Karpas-422 (cell line): Measurements from ENCODE around the gene TRPM6. TPM values are rescaled to one million over a fixed set of nuclear protein-coding genes. Genes with fewer than 3 reads are reported as not detected.
"Not testable (repeated sequence)": the region's sequence is repeated elsewhere in the genome, so short reads cannot be mapped to it uniquely, and the experiment has no call there.

Experiments used
- DNase-seq: peaks from one replicate; pipeline ENCODE4 v3.0.0-alpha.2; 2015
- H2AFZ ChIP-seq: fragments of 200-600 bp; sonication (generic); 2 replicates; pipeline ENCODE4 v1.6.1; 2014; ENCODE audit warnings: antibody characterized with exemption, low read length, mixed read lengths
- H3K27ac ChIP-seq: fragments of 200-600 bp; sonication (generic); 2 replicates; pipeline ENCODE4 v1.5.1; 2014; ENCODE audit warnings: mild to moderate bottlenecking, low read length, moderate library complexity
- H3K27me3 ChIP-seq: fragments of 200-600 bp; sonication (generic); 2 replicates; pipeline ENCODE4 v1.6.1; 2014; ENCODE audit warnings: low read length, mixed read lengths
- H3K36me3 ChIP-seq: fragments of 200-600 bp; sonication (generic); 2 replicates; pipeline ENCODE4 v1.6.1; 2014; ENCODE audit warnings: low read length, mixed read lengths; ENCODE audit not compliant: insufficient read depth
- H3K4me1 ChIP-seq: fragments of 200-600 bp; sonication (generic); 2 replicates; pipeline ENCODE4 v1.6.1; 2014; ENCODE audit warnings: mild to moderate bottlenecking, low read length, mixed read lengths
- H3K4me2 ChIP-seq: fragments of 200-600 bp; sonication (generic); 2 replicates; pipeline ENCODE4 v1.6.1; 2014; ENCODE audit warnings: low read length, low read depth, mild to moderate bottlenecking; ENCODE audit not compliant: poor library complexity, severe bottlenecking
- H3K4me3 ChIP-seq: fragments of 200-600 bp; sonication (generic); 2 replicates; pipeline ENCODE4 v1.5.1; 2014; ENCODE audit warnings: mild to moderate bottlenecking, antibody characterized with exemption, low read length, mixed read lengths
- H3K79me2 ChIP-seq: fragments of 200-600 bp; sonication (generic); 2 replicates; pipeline ENCODE4 v1.6.1; 2014; ENCODE audit warnings: mild to moderate bottlenecking, low read length, mixed read lengths
- H3K9ac ChIP-seq: fragments of 200-600 bp; sonication (generic); 2 replicates; pipeline ENCODE4 v1.6.0; 2014; ENCODE audit warnings: low read length
- H3K9me2 ChIP-seq: fragments of 200-600 bp; sonication (generic), shearing (Covaris generic); replicated peaks from 2 replicates; pipeline ENCODE4 v1.6.0; 2014; ENCODE audit warnings: mild to moderate bottlenecking, low read length, moderate library complexity; ENCODE audit not compliant: insufficient read depth
- H3K9me3 ChIP-seq: fragments of 300-700, 200-600 bp; sonication (generic); 2 replicates; pipeline ENCODE4 v1.6.1; 2014; ENCODE audit warnings: low read length, mixed read lengths
- H4K20me1 ChIP-seq: fragments of 200-600 bp; sonication (generic); 2 replicates; pipeline ENCODE4 v1.6.1; 2014; ENCODE audit warnings: mild to moderate bottlenecking, antibody characterized with exemption, low read length, low read depth; ENCODE audit not compliant: insufficient read depth
- total RNA-seq: library from RNA; depleted of rRNA; stranded (reverse); fragments of >200 nt; shearing (Covaris generic); gene quantifications from 2 replicates; pipeline ENCODE4 v1.2.3, GENCODE V29; 2014; ENCODE audit warnings: low replicate concordance

TRPM6 gene
- total RNA-seq, 1 experiment from 2014 or later: not detected

DNA sequence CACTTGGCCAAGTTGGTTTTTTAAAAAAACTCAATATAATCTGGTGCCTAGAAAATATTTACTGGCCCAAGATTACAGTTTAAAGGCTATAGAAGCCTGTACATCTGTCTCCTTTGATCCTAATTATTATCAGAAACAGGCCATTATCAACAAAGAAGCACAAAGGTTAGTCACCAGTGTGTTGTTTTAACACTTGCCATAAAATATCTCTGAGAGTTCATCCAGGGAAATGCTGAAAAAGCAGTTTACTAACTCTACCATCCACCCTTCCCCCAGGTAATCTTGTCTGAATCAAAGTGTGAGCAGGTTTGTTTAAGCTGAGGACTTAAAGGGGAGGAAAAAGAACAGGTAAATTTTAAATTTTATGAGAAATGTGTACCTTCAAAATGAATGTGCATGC is 13.3 kb upstream of the TRPM6 start:
- no peak for DNase-seq
- no peak overlapping the region for H3K27ac ChIP-seq

DNA sequence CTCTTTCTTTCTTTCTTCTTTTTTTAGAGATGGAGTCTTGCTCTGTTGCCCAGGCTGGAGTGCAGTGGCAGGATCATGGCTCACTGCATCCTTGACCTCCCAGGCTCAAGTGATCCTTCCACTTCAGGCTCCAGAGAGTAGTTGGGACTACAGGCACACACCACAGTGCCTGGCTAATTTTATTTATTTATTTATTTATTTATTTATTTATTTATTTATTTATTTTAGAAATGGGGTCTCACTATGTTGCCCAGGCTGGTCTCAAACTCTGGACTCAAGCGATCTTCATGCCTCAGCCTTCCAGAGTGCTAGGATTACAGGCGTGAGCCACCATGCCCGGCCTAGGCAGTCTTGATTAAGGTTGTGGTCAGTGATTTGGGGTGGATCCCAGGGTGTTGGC is 728 bp upstream of the TRPM6 start:
- H3K9ac ChIP-seq, DNase-seq, H3K4me1 ChIP-seq, H3K9me2 ChIP-seq, H2AFZ ChIP-seq, H3K36me3 ChIP-seq, H3K4me2 ChIP-seq, H3K9me3 ChIP-seq, H4K20me1 ChIP-seq, H3K79me2 ChIP-seq, H3K4me3 ChIP-seq, H3K27me3 ChIP-seq, H3K27ac ChIP-seq: not testable (repeated sequence)

More for the DNA sequence above, 13.3 kb upstream of the TRPM6 start:
- H3K4me2 ChIP-seq: no peak overlapping the region
- H3K4me3 ChIP-seq: no peak overlapping the region
- H2AFZ ChIP-seq: no peak overlapping the region
- no peak overlapping the region for H3K9ac ChIP-seq
- H3K9me3 ChIP-seq: no peaks in the 10 kb centered on the region
- no peaks in the 10 kb centered on the region for H4K20me1 ChIP-seq
- no peaks in the 10 kb centered on the region for H3K27me3 ChIP-seq
- H3K9me2 ChIP-seq: no peaks in the 10 kb centered on the region
- no peaks in the 10 kb centered on the region for H3K79me2 ChIP-seq
- no peaks in the 10 kb centered on the region for H3K4me1 ChIP-seq
- H3K36me3 ChIP-seq: no peaks in the 10 kb centered on the region

DNA sequence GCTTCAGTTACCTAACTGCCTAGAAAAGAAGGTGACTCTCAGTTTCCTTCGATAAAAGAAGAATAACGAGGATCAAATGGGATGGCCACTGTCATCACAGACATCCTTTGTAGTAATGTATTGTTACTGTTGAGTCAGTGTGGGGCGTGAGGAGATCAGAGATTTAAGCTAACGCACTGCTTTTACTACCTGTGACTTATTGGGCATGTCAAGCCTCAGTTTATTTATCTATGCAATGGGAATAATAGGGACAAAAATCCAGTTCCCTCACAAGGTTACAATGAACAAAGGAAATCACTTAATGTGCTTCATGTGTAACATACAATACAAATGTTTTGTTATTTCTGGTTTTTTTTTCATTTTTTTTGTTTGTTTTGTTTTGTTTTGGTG is 255 bp upstream of the TRPM6 start:
- Histone ChIP-seq H3K27ac (no peak overlapping the region), H3K4me3 (no peak overlapping the region), H3K9me2 (no peaks in the 10 kb centered on the region), H3K9ac (no peak overlapping the region), H3K4me2 (no peak overlapping the region), H4K20me1 (no peaks in the 10 kb centered on the region), H3K79me2 (no peaks in the 10 kb centered on the region), H2AFZ (no peak overlapping the region), H3K36me3 (no peaks in the 10 kb centered on the region), H3K4me1 (no peaks in the 10 kb centered on the region), H3K27me3 (no peaks in the 10 kb centered on the region), H3K9me3 (no peaks in the 10 kb centered on the region)
- DNase-seq: no peak

DNA sequence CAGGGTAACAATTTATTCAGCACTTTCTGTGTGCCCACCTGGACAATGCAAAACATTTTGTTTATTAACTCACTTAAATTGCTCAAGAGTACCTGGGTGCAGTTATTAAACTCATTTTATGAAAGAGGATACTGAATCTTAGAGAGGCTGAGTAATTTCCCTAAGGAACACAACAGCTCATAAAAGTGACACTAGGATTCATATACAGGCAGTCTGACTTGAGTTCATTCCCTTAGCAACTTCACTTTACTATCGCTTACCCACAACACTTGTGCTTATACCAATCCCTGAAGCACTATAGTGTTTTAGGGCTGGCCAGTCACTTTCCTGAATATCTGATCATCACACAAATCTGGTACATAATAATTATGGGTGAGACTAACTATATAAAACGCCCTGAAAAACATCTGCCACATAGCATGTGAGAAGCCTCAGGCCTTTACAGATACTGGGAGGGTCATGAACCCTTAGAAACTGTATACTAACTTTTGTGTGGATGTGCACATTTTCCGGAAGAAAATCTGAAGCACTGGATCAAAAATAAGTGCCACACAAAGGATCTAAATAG is 11.3 kb downstream of the TRPM6 start:
- Histone ChIP-seq H3K27ac (no peak overlapping the region), H3K4me3 (no peak overlapping the region), H3K36me3 (no peaks in the 10 kb centered on the region), H3K4me1 (no peaks in the 10 kb centered on the region), H3K9me2 (no peaks in the 10 kb centered on the region), H3K9ac (no peak overlapping the region), H2AFZ (no peak overlapping the region), H3K9me3 (peaks cover 10% of the 10 kb centered on the region), H3K27me3 (no peaks in the 10 kb centered on the region), H3K4me2 (no peak overlapping the region), H4K20me1 (no peaks in the 10 kb centered on the region), H3K79me2 (no peaks in the 10 kb centered on the region)
- DNase-seq: no peak

DNA sequence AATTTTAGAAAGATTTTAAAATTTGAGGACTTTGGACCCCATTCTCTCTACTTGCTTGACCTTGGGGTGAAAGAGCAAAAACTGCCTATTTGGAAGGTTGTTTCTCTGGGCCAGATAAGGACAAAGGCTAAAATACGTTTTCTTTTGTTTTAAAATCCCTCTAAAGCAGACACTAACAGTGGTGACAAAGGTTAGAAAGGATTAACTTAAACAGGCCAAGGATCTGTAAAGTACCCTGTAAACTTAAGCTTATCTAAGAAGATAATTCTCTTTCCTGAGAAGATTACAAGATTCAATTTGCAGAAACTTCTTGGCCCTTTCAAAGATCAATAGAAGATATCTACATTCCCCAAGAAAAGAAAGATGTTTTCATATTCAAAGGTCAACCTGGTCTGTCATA is 12.1 kb downstream of the TRPM6 start:
- no peaks in the 10 kb centered on the region for H3K27me3 ChIP-seq
- no peak overlapping the region for H3K27ac ChIP-seq
- no peaks in the 10 kb centered on the region for H3K9me2 ChIP-seq
- DNase-seq: no peak
- no peak overlapping the region for H3K4me3 ChIP-seq
- no peak overlapping the region for H2AFZ ChIP-seq
- H3K79me2 ChIP-seq: no peaks in the 10 kb centered on the region
- no peak overlapping the region for H3K9ac ChIP-seq
- H3K4me1 ChIP-seq: no peaks in the 10 kb centered on the region
- no peak overlapping the region for H3K4me2 ChIP-seq
- H3K36me3 ChIP-seq: no peaks in the 10 kb centered on the region
- peaks cover 10% of the 10 kb centered on the region for H3K9me3 ChIP-seq
- no peaks in the 10 kb centered on the region for H4K20me1 ChIP-seq

DNA sequence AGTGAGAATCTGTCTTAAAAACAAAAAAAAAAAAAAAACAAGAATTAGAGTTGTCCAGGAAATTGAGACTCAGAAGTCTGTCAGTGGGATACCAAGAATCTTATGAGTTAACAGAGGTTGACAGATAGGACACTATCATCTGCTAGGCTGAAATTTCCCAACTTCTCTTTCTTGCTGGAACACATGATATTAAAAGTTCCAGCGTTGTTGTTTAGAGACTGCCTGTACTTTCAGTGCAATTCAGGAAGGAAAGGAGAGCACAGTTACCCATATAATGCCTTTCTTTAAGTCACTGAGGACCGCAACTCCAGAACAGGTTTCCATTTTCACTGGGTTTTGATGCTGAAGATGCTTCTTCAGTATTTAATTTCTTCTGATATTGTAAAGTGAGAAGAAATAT is 13.5 kb downstream of the TRPM6 start:
- H3K9me3 ChIP-seq: peaks cover 3% of the 10 kb centered on the region; the same call in 1 of the 2 replicates

GRCh38 chr9:74872619-74873233 is 15.0 kb downstream of the TRPM6 start:
- Histone ChIP-seq H3K4me2 (no peak overlapping the region), H3K9me3 (no peaks in the 10 kb centered on the region), H3K9me2 (no peaks in the 10 kb centered on the region), H4K20me1 (no peaks in the 10 kb centered on the region), H3K79me2 (no peaks in the 10 kb centered on the region), H3K9ac (no peak overlapping the region), H3K36me3 (no peaks in the 10 kb centered on the region), H3K27ac (no peak overlapping the region), H2AFZ (no peak overlapping the region), H3K4me3 (no peak overlapping the region), H3K27me3 (no peaks in the 10 kb centered on the region), H3K4me1 (no peaks in the 10 kb centered on the region)
- DNase-seq: no peak

More for the DNA sequence above, 13.5 kb downstream of the TRPM6 start:
- no peaks in the 10 kb centered on the region for H4K20me1 ChIP-seq
- H2AFZ ChIP-seq: no peak overlapping the region
- H3K79me2 ChIP-seq: no peaks in the 10 kb centered on the region
- H3K36me3 ChIP-seq: no peaks in the 10 kb centered on the region
- H3K27me3 ChIP-seq: no peaks in the 10 kb centered on the region
- DNase-seq: no peak
- no peak overlapping the region for H3K9ac ChIP-seq
- no peaks in the 10 kb centered on the region for H3K4me1 ChIP-seq
- no peak overlapping the region for H3K4me2 ChIP-seq
- no peak overlapping the region for H3K27ac ChIP-seq
- no peaks in the 10 kb centered on the region for H3K9me2 ChIP-seq
- H3K4me3 ChIP-seq: no peak overlapping the region

GRCh38 chr9:74867483-74867882 is 20.2 kb downstream of the TRPM6 start:
- no peaks in the 10 kb centered on the region for H3K9me2 ChIP-seq

More at GRCh38 chr9:74867483-74867882, 20.2 kb downstream of the TRPM6 start:
- Histone ChIP-seq H3K4me1 (peaks cover 21% of the 10 kb centered on the region), H4K20me1 (no peaks in the 10 kb centered on the region), H3K79me2 (no peaks in the 10 kb centered on the region), H3K27ac (no peak overlapping the region), H3K36me3 (no peaks in the 10 kb centered on the region), H3K4me2 (no peak overlapping the region), H2AFZ (no peak overlapping the region), H3K4me3 (no peak overlapping the region), H3K9me3 (no peaks in the 10 kb centered on the region), H3K9ac (no peak overlapping the region), H3K27me3 (no peaks in the 10 kb centered on the region)
- DNase-seq: no peak
